HL-60 (cell line): Measurements from ENCODE around the gene AK8.

Experiments used
- DNase-seq, 2 experiments: peaks; one replicate each; pipeline ENCODE4 v3.0.0-alpha.2; 2010 to 2020; ENCODE audit warnings: low read depth in 1 of 2, low spot score in 1 of 2
- H3K27ac ChIP-seq: fragments of 250-450 bp; sonication (Bioruptor Pico); replicated peaks from 2 replicates; pipeline ENCODE4 v1.5.1; 2020; ENCODE audit warnings: mild to moderate bottlenecking, moderate library complexity
- H3K27me3 ChIP-seq: fragments of 250-450 bp; sonication (Bioruptor Pico); 2 replicates; pipeline ENCODE4 v1.5.1; 2021; ENCODE audit warnings: mild to moderate bottlenecking, moderate library complexity; ENCODE audit not compliant: insufficient read depth, poor library complexity, severe bottlenecking
- H3K4me3 ChIP-seq: replicated peaks from 2 replicates; pipeline ENCODE4 v1.5.1; 2011; ENCODE audit warnings: mild to moderate bottlenecking, control low read depth, low read length; ENCODE audit not compliant: insufficient read depth
- GABPA ChIP-seq: IDR thresholded peaks from 2 replicates; pipeline ENCODE4 v1.6.1; 2012; ENCODE audit warnings: low read depth
- POLR2AphosphoS5 ChIP-seq: IDR thresholded peaks from 2 replicates; pipeline ENCODE4 v1.6.1; 2012; ENCODE audit warnings: low read depth
- SPI1 ChIP-seq: IDR thresholded peaks from 2 replicates; pipeline ENCODE4 v1.6.1; 2012; ENCODE audit warnings: low read depth, mild to moderate bottlenecking, borderline replicate concordance
- TF ChIP-seq, protein P1 (sequence below): IDR thresholded peaks from one replicate; pipeline ENCODE4 v1.5.1; 2011; ENCODE audit warnings: low read length, control low read depth, inconsistent platforms; ENCODE audit not compliant: insufficient read depth
- TF ChIP-seq, protein P2 (sequence below): IDR thresholded peaks from 2 replicates; pipeline ENCODE4 v1.6.1; 2012; ENCODE audit warnings: low read depth; ENCODE audit not compliant: insufficient replicate concordance

AK8 gene

GRCh38 chr9:132894862-132895835 lies 17.1 kb upstream of the AK8 start:
- no peaks in the 10 kb centered on the region for H3K27me3 ChIP-seq
- TF ChIP-seq, protein P1, sequence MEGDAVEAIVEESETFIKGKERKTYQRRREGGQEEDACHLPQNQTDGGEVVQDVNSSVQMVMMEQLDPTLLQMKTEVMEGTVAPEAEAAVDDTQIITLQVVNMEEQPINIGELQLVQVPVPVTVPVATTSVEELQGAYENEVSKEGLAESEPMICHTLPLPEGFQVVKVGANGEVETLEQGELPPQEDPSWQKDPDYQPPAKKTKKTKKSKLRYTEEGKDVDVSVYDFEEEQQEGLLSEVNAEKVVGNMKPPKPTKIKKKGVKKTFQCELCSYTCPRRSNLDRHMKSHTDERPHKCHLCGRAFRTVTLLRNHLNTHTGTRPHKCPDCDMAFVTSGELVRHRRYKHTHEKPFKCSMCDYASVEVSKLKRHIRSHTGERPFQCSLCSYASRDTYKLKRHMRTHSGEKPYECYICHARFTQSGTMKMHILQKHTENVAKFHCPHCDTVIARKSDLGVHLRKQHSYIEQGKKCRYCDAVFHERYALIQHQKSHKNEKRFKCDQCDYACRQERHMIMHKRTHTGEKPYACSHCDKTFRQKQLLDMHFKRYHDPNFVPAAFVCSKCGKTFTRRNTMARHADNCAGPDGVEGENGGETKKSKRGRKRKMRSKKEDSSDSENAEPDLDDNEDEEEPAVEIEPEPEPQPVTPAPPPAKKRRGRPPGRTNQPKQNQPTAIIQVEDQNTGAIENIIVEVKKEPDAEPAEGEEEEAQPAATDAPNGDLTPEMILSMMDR: no peak
- TF ChIP-seq POLR2AphosphoS5 (no peak), GABPA (no peak), SPI1 (no peak)
- TF ChIP-seq, protein P2, sequence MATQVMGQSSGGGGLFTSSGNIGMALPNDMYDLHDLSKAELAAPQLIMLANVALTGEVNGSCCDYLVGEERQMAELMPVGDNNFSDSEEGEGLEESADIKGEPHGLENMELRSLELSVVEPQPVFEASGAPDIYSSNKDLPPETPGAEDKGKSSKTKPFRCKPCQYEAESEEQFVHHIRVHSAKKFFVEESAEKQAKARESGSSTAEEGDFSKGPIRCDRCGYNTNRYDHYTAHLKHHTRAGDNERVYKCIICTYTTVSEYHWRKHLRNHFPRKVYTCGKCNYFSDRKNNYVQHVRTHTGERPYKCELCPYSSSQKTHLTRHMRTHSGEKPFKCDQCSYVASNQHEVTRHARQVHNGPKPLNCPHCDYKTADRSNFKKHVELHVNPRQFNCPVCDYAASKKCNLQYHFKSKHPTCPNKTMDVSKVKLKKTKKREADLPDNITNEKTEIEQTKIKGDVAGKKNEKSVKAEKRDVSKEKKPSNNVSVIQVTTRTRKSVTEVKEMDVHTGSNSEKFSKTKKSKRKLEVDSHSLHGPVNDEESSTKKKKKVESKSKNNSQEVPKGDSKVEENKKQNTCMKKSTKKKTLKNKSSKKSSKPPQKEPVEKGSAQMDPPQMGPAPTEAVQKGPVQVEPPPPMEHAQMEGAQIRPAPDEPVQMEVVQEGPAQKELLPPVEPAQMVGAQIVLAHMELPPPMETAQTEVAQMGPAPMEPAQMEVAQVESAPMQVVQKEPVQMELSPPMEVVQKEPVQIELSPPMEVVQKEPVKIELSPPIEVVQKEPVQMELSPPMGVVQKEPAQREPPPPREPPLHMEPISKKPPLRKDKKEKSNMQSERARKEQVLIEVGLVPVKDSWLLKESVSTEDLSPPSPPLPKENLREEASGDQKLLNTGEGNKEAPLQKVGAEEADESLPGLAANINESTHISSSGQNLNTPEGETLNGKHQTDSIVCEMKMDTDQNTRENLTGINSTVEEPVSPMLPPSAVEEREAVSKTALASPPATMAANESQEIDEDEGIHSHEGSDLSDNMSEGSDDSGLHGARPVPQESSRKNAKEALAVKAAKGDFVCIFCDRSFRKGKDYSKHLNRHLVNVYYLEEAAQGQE: no peak
- H3K27ac ChIP-seq: no peak overlapping the region
- no peak overlapping the region for H3K4me3 ChIP-seq
- no peak for DNase-seq

GRCh38 chr9:132894346-132894745 lies 16.3 kb upstream of the AK8 start:
- no peaks in the 10 kb centered on the region for H3K27me3 ChIP-seq
- TF ChIP-seq POLR2AphosphoS5: no peak
- TF ChIP-seq, protein P2: no peak
- TF ChIP-seq GABPA: no peak
- TF ChIP-seq, protein P1: no peak
- TF ChIP-seq SPI1: no peak
- no peak overlapping the region for H3K4me3 ChIP-seq
- no peak for DNase-seq
- no peak overlapping the region for H3K27ac ChIP-seq

DNA sequence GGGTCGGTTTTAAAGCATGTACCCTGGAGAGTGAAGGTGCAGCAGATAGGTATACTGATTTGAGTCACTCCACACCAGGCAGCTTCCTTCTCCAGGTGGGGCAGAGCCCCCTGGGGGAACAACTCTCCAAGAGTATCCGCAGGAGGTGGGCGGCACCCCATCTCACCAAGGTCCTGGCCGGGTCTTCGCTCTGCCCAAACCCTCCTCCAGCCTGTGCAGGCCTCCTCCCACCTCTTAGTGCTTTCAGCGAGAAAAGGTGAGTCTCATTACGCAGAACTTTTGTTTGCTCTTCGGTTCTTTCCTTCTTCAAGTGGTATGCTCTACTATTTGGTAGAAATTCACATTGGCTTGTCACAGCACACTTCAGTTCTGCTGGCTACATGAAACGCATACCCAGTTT lies 14.3 kb upstream of the AK8 start:
- no peak for DNase-seq
- H3K27me3 ChIP-seq: no peaks in the 10 kb centered on the region
- H3K4me3 ChIP-seq: no peak overlapping the region
- TF ChIP-seq, protein P2: no peak
- TF ChIP-seq SPI1: no peak
- TF ChIP-seq GABPA: no peak
- TF ChIP-seq POLR2AphosphoS5: no peak
- TF ChIP-seq, protein P1: no peak
- no peak overlapping the region for H3K27ac ChIP-seq
